GM20000 (cell line): ENCODE results near the gene FXYD7.

Experiments used
- DNase-seq: peaks from one replicate; pipeline ENCODE4 v3.0.0; 2012; ENCODE audit warnings: low spot score
- TF ChIP-seq, protein P1 (sequence below): IDR thresholded peaks from 2 replicates; pipeline ENCODE4 v1.5.1; 2012; ENCODE audit warnings: mild to moderate bottlenecking, control low read depth; ENCODE audit errors: extremely low read depth, missing control alignments

Gene FXYD7

DNA sequence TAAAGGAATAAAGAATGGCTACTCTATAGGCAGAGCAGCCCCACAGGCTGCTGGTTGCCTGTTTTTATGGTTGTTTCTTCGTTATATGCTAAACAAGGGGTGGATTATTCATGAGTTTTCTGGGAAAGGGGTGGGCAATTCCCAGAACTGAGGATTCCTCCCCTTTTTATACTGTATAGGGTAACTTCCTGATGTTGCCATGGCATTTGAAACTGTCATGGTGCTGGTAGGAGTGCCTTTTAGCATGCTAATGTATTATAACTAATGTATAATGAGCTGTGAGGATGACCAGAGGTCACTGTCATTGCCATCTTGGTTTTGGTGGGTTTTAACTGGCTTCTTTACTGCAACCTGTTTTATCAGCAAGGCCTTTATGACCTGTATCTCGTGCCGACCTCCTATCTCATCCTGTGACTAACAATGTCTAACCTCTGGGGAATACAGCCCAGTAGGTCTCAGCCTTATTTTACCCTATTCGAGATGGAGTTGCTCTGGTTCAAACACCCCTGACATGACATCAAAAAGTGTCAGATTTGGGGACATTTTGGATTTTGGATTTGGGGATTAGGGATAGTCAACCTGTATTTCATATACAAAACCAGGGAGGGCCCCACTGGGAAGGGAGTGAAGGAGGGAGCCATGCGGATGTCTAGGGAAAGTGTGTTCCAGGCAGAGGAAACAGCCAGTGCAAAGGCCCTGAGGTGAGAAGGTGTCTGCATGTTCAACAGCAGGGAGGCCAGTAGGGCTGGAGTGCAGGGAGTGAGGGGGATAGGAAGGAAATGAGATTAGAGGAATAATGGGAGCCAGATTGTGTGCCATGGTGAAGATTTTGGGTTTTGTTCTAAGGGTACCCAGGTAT is 22.4 kb downstream of the FXYD7 start:
- DNase-seq = no peak
- TF ChIP-seq, protein P1, sequence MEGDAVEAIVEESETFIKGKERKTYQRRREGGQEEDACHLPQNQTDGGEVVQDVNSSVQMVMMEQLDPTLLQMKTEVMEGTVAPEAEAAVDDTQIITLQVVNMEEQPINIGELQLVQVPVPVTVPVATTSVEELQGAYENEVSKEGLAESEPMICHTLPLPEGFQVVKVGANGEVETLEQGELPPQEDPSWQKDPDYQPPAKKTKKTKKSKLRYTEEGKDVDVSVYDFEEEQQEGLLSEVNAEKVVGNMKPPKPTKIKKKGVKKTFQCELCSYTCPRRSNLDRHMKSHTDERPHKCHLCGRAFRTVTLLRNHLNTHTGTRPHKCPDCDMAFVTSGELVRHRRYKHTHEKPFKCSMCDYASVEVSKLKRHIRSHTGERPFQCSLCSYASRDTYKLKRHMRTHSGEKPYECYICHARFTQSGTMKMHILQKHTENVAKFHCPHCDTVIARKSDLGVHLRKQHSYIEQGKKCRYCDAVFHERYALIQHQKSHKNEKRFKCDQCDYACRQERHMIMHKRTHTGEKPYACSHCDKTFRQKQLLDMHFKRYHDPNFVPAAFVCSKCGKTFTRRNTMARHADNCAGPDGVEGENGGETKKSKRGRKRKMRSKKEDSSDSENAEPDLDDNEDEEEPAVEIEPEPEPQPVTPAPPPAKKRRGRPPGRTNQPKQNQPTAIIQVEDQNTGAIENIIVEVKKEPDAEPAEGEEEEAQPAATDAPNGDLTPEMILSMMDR = no peak

DNA sequence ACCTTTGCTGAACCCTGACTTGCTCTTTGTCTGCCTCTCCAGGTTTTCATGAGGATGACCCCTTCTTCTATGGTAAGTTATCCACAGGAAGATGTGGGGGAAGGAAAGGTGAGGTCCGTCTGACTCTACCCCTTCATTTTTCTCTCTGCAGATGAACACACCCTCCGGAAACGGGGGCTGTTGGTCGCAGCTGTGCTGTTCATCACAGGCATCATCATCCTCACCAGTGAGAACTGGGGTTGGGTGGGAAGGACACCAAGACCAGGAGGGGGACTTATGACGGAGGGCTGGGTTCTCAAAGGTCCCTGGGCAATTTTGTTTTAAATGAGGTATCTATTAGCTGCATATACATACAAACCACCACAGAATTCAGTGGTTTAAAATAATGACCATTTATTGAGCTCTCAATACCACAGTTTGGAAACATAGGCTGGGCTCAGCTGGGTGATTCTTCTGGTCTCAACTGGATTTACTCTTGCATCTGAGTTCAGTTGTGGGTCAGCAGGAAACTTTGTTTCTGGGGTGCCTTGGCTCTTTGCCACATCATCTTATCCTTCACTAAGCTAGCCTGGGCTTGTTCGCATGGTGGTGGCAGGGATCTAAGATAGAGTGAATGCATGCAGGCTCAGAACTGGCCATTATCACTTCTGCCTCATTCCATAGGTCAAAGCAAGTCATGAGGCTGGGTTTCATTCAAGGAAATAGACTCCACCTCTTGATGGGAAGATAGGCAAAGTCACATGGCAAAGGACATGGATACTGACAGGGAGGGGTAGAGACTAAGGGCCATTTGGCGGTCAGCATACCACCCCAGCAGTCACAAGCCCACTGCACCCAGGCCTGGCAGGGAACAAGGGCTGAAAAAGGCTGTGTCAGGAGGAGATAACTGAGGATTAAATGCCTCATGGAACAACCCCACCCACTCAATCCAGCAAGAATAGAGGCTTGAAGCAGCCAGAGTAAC is 23.3 kb downstream of the FXYD7 start:
- TF ChIP-seq, protein P1 = no peak
- no peak for DNase-seq

DNA sequence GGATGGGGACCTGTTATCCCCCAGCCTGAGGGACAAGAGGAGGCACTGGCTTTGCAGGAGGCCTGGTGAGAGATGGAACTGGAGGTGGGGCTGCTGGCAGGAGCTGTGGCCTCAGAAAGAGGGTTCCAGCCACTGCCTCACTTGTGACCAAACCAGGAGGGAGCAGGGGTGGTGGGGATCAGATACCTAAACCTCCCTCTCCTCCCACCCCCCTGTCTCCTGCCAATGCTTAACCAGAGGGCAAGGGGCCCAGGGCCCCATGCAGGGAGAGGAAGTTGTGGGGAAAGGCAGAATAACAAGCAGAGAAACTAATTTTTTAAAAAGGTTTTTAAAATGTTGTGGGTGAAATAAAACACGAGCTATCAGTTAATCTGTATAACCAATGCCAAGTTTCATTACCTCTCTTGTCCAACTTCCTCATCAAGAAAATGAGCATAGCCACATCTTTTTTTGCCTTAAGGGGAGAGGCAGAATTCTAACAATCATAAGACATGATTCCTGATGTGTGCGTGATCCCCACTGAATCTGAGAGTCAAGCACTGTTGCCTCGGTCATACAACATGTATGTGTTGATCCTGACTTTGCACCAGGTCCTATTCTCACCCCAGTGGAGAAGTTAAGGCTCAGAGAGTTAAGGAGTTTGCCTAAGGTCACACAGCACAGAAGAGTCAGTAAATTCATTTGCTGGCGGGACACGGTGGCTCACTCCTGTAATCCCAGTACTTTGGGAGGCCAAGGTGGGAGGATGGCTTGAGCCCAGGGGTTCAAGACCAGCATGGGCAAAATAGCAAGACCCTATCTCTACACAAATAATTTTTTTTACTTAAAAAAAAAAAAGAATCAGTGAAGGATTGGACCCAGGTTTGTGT is 24.4 kb downstream of the FXYD7 start:
- no peak for DNase-seq
- TF ChIP-seq, protein P1 = no peak

DNA sequence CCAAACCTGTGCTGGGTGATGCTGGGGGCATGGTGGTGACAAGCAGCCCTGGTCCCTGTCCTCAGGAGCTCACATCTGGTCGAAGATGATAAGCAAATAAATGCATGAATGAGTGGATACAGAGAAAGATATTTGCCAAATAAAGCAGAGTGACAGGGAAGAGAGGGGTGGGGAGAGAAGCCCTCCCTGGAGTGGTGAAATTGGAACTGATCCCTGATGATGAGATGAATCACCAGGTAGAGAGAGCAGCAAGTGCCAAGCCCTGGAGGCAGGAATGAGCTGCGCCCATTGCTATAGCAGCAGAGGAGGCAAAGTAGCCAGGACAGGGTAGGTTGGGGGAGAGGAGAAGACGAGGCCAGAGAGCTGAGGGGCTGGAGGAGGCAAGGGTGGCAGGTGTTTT is 25.1 kb downstream of the FXYD7 start:
- no peak for DNase-seq
- TF ChIP-seq, protein P1 = no peak

DNA sequence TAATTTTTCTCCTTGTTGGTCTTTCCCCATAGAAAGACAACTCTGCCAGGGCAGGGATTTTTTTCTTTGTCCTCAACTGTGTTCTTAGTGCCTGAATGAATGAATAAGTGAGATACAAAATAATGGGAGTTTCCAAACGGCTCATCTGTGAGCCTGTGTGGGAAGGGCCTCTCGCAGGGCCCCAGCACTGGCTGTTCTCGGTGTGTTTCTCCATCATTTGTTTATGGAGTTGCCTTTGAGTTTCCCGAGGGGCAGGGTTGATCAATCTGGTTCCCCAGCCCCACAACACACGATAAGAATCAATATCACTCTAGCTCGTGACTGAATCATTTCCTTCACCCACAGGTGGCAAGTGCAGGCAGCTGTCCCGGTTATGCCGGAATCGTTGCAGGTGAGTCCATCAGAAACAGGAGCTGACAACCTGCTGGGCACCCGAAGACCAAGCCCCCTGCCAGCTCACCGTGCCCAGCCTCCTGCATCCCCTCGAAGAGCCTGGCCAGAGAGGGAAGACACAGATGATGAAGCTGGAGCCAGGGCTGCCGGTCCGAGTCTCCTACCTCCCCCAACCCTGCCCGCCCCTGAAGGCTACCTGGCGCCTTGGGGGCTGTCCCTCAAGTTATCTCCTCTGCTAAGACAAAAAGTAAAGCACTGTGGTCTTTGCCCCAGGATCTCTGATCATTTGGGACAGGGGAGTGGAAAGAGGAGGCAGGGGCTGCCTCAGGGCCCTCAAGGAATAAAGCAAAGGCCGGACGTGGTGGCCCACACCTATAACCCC is 26.4 kb downstream of the FXYD7 start:
- TF ChIP-seq, protein P1 = no peak
- DNase-seq = no peak

DNA sequence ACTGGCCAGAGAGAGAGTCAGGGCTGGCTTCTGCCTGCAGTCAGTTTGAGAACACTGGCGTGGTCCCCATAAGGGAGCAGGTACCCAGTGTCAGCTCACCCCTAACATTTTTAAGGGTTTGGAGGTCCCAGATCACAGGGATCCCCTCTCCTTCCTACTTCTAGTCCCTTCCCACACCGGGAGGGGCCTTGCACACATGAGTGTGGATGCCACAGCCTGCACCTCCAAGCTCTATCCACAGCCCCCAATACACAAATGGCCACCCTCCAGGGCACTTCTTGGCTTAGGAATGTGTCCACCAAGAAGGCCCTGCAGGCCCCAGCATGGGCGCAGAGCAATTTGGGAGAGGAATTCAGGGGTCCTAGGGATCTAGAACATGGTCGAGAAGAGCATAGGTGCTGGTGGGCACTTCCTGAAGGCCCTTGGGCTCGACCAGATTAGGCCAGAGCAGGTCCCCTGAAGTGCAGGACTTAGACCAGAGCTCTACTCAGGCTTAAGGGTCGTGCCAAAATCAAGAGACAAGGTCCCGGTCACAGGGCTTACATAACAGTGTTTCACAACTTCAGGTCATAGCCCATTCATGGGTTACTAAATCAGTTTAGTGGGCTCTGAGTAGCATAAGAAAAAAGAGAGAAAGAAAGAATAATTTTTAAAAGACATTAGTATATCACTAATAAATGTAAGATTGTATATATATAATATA is 27.5 kb downstream of the FXYD7 start:
- TF ChIP-seq, protein P1 = no peak
- DNase-seq = no peak
